Measurements from ENCODE around the gene DAG1. TPM values are rescaled to one million over a fixed set of nuclear protein-coding genes. Genes with fewer than 3 reads are reported as not detected.

DAG1 gene
- total RNA-seq, 2 donors from 2014 or later: 46.8 to 57.9 TPM

GRCh38 chr3:49513494-49514124, 43.5 kb downstream of the DAG1 start:
- DNase-seq (no peak), ATAC-seq (peak; percentile 18)
- peak overlapping the region in 2 of 4 donors; percentile 53 to 55 for H3K27ac ChIP-seq
- no peaks in the 10 kb centered on the region for H3K9me3 ChIP-seq
- H3K4me1 ChIP-seq: peaks cover 38% of the 10 kb centered on the region
- H3K4me3 ChIP-seq: no peak overlapping the region
- 37 to 53% methylated on average over 4 of the region's 4 CpGs for WGBS, 2 donors
- TF ChIP-seq POLR2A (IDR thresholded peaks at IDR 0.05): no peak
- TF ChIP-seq, protein P1, sequence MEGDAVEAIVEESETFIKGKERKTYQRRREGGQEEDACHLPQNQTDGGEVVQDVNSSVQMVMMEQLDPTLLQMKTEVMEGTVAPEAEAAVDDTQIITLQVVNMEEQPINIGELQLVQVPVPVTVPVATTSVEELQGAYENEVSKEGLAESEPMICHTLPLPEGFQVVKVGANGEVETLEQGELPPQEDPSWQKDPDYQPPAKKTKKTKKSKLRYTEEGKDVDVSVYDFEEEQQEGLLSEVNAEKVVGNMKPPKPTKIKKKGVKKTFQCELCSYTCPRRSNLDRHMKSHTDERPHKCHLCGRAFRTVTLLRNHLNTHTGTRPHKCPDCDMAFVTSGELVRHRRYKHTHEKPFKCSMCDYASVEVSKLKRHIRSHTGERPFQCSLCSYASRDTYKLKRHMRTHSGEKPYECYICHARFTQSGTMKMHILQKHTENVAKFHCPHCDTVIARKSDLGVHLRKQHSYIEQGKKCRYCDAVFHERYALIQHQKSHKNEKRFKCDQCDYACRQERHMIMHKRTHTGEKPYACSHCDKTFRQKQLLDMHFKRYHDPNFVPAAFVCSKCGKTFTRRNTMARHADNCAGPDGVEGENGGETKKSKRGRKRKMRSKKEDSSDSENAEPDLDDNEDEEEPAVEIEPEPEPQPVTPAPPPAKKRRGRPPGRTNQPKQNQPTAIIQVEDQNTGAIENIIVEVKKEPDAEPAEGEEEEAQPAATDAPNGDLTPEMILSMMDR (IDR thresholded peaks at IDR 0.05): no peak
- no peaks in the 10 kb centered on the region for H3K27me3 ChIP-seq
- intact Hi-C loops (cut with DNase I): no loop called here
- H3K36me3 ChIP-seq (replicated peaks in 1 of 2; ENCODE audit: insufficient read depth in 1 of 2, low read depth in 2 of 2): peaks cover 0 to 6% of the 10 kb centered on the region in 2 donors

GRCh38 chr3:49518016-49518415, 47.9 kb downstream of the DAG1 start:
- no peak overlapping the region for H3K4me3 ChIP-seq
- DNase-seq (no peak), ATAC-seq (no peak)
- 87 to 88% methylated on average over 3 of the region's 3 CpGs for WGBS, 2 donors
- no peaks in the 10 kb centered on the region for H3K27me3 ChIP-seq
- intact Hi-C loops (cut with DNase I): no loop called here
- no peaks in the 10 kb centered on the region for H3K9me3 ChIP-seq
- TF ChIP-seq, protein P1 (IDR thresholded peaks at IDR 0.05): no peak
- no peak for TF ChIP-seq POLR2A (IDR thresholded peaks at IDR 0.05)
- H3K4me1 ChIP-seq: peaks cover 46% of the 10 kb centered on the region
- no peaks in the 10 kb centered on the region for H3K36me3 ChIP-seq (replicated peaks in 1 of 2; ENCODE audit: insufficient read depth in 1 of 2, low read depth in 2 of 2)
- H3K27ac ChIP-seq: peak overlapping the region in 1 of 4 donors; percentile 1

GRCh38 chr3:49518441-49518840, 48.4 kb downstream of the DAG1 start:
- whole genome bisulfite sequencing, 2 donors: 83 to 88% methylated on average over 5 of the region's 5 CpGs
- no peaks in the 10 kb centered on the region for H3K36me3 ChIP-seq (replicated peaks in 1 of 2; ENCODE audit: insufficient read depth in 1 of 2, low read depth in 2 of 2)
- DNase-seq (no peak), ATAC-seq (no peak)
- H3K4me1 ChIP-seq: peaks cover 46% of the 10 kb centered on the region
- peak overlapping the region in 1 of 4 donors; percentile 4 for H3K27ac ChIP-seq
- H3K4me3 ChIP-seq: no peak overlapping the region
- no peaks in the 10 kb centered on the region for H3K9me3 ChIP-seq
- H3K27me3 ChIP-seq: no peaks in the 10 kb centered on the region
- TF ChIP-seq POLR2A (IDR thresholded peaks at IDR 0.05): no peak
- TF ChIP-seq, protein P1 (IDR thresholded peaks at IDR 0.05): no peak
- intact Hi-C loops (cut with DNase I): no loop called here

GRCh38 chr3:49519296-49519695, 49.2 kb downstream of the DAG1 start:
- intact Hi-C loops (cut with DNase I): no loop called here
- Histone ChIP-seq H3K27me3 (no peaks in the 10 kb centered on the region), H3K4me3 (no peak overlapping the region), H3K27ac (peak overlapping the region in 2 of 4 donors; percentile 4 to 19), H3K36me3 (replicated peaks in 1 of 2; ENCODE audit: insufficient read depth in 1 of 2, low read depth in 2 of 2) (no peaks in the 10 kb centered on the region), H3K9me3 (no peaks in the 10 kb centered on the region), H3K4me1 (peaks cover 48% of the 10 kb centered on the region)
- DNase-seq: no peak
- ATAC-seq: no peak
- TF ChIP-seq, protein P1 (IDR thresholded peaks at IDR 0.05): no peak
- TF ChIP-seq POLR2A (IDR thresholded peaks at IDR 0.05): no peak
- 71 to 74% methylated on average over 5 to 6 of the region's 6 CpGs for WGBS, 2 donors

DNA sequence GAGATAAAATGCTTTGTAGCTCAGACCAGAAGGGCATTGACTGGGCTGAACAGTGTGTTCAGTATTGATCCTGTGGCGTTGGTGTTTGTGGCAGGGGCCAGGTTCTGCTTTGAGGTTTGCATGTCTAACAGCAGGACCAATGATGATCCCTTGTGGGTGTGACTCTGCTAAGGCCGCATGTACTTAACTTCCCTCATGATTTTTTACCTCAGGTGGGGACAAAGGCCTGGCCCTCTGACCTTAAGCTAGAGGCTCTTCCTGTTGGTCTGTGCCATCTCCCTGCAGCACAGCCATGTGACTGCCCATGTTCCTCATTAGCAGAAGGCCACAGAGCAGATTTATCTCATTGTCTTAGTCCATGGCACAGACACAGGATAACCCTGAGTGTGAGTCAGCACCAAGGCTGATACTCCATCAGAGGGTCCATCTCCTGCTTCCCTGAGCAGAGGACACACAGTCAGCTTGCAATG, 49.9 kb downstream of the DAG1 start:
- intact Hi-C loops (cut with DNase I): no loop called here
- no peak for TF ChIP-seq POLR2A (IDR thresholded peaks at IDR 0.05)
- TF ChIP-seq, protein P1 (IDR thresholded peaks at IDR 0.05): no peak

More for the DNA sequence above, 49.9 kb downstream of the DAG1 start:
- peaks cover 55% of the 10 kb centered on the region for H3K4me1 ChIP-seq
- WGBS, 2 donors: 48 to 65% methylated on average over 2 of the region's 2 CpGs
- no peaks in the 10 kb centered on the region for H3K9me3 ChIP-seq
- peak overlapping the region in 1 of 4 donors; percentile 19 for H3K27ac ChIP-seq
- no peaks in the 10 kb centered on the region for H3K27me3 ChIP-seq
- H3K36me3 ChIP-seq (replicated peaks in 1 of 2; ENCODE audit: insufficient read depth in 1 of 2, low read depth in 2 of 2): no peaks in the 10 kb centered on the region
- H3K4me3 ChIP-seq: no peak overlapping the region
- ATAC-seq: no peak
- DNase-seq: no peak

All from body of pancreas (tissue), 4 donors.